Body of pancreas (tissue), 4 donors: ENCODE data around the gene LAPTM4A. TPM values are rescaled to one million over a fixed set of nuclear protein-coding genes. Genes with fewer than 3 reads are reported as not detected.
"Not testable (repeated sequence)": the region's sequence is repeated elsewhere in the genome, so short reads cannot be mapped to it uniquely, and the experiment has no call there.

Experiments
- ATAC-seq: fragments of 150-250 bp; one replicate; pipeline ENCODE4 v1.9.1; 2016
- DNase-seq, 4 donors: peaks; one replicate each; pipeline ENCODE4 v3.0.0-alpha.2; 2019
- H3K27ac ChIP-seq, 4 donors: fragments of 200-600 bp; sonication (generic); 1 replicate in 3 of 4; 2 replicates in 1 of 4; pipeline versions ENCODE4 v1.5.1 to v1.6.1; 2016 to 2019; ENCODE audit warnings: mild to moderate bottlenecking in 1 of 4, mixed read lengths in 1 of 4, moderate library complexity in 1 of 4
- H3K27me3 ChIP-seq, 2 donors: fragments of 200-600 bp; sonication (generic); one replicate each; pipeline ENCODE4 v1.6.0; 2016; ENCODE audit warnings: mild to moderate bottlenecking in 1 of 2
- H3K36me3 ChIP-seq, 2 donors: fragments of 200-600 bp; sonication (generic); replicated peaks in 1 of 2; 2 replicates each; pipeline ENCODE4 v1.5.1; 2016; ENCODE audit warnings: low read depth in 2 of 2; ENCODE audit not compliant: insufficient read depth in 1 of 2
- H3K4me1 ChIP-seq: fragments of 200-600 bp; sonication (generic); one replicate; pipeline ENCODE4 v1.6.0; 2016
- H3K4me3 ChIP-seq, 2 donors: fragments of 200-600 bp; sonication (generic); 1 replicate in 1 of 2; 2 replicates in 1 of 2; pipeline ENCODE4 v1.5.1; 2016 to 2019
- H3K9me3 ChIP-seq, 3 donors: fragments of 200-600 bp; sonication (generic); 1 replicate in 2 of 3; 2 replicates in 1 of 3; pipeline ENCODE4 v1.5.1; 2016
- CTCF ChIP-seq, 7 experiments: fragments of 450-650 bp in 4 of 7; fragments of 200-600 bp in 3 of 7; sonication (generic) in 3 of 7; IDR thresholded peaks; one replicate each; pipeline ENCODE4 v1.5.1; 2016 to 2019; ENCODE audit warnings: antibody characterized with exemption in 7 of 7
- POLR2A ChIP-seq, 3 donors: fragments of 450-650 bp; IDR thresholded peaks; one replicate each; pipeline ENCODE4 v1.6.1; 2016; ENCODE audit warnings: antibody characterized with exemption in 3 of 3, mild to moderate bottlenecking in 2 of 3
- WGBS, 2 donors: methylation state at CpG; one replicate each; pipeline ENCODE4 v1.1.5; 2017; 5-methylcytosine and 5-hydroxymethylcytosine counted together
- intact Hi-C: fragments of 100-400 bp; cut with DNase I; formaldehyde crosslinking; loops from one replicate; pipeline ENCODE4 v1.15.1; 2023
- total RNA-seq, 2 donors: library from RNA; depleted of rRNA; stranded (reverse); fragments of >200 nt; gene quantifications; one replicate each; pipeline ENCODE4 v1.1.0, GENCODE V29; 2016

The LAPTM4A gene
- total RNA-seq, 2 donors from 2014 or later, result 39.9 to 100 TPM

DNA sequence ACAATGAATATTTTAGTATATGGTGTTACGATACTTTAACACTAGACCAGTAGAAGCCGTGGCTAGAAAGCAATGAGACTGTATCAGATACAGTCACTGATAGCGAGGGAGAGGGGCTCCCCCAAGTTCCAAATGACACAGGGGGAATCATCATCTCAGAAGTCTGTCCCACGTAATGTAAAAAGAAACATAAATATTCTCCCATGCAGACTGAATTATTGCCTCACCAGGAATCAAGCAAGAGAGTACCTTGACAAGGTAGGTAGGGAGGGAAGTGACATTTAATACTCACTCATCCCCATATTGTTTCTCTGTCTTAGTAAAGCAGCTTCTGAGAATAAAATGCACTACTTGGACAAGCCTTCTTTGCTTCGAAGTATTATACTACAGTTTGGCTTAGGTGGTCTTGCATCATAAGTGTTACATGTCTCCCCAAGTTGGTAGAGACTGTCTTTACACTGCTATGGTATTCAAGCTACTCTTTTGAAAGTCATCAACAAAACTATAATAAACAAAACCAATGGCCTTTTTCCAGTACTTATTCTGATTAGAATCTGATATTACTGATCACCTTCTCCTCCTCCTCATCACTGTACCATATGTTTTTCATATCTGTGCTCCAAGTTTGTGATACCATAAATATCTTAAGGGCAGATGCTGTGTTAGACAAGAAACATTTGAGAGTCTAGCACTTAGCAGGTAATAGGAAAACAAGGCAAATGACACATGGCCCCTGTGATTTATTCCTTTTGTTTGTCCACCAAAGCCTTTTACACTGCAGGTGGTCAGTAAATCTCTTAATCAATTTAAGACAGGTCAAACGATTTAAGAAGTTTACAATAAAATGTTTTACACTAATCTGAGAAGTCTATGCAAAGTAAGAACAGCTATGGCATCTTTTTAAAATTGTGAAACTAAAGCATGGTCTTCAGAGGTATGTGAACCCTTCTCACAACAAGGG, 2.7 kb downstream of the LAPTM4A start:
- Histone ChIP-seq H3K27ac (peak overlapping the region in 3 of 4 donors; percentile 91 to 98 (median 95)), H3K9me3 (no peaks in the 10 kb centered on the region), H3K4me1 (peaks cover 48% of the 10 kb centered on the region), H3K27me3 (no peaks in the 10 kb centered on the region), H3K4me3 (no peak overlapping the region), H3K36me3 (no peaks in the 10 kb centered on the region)
- TF ChIP-seq POLR2A (IDR thresholded peaks at IDR 0.05) (no peak), CTCF (IDR thresholded peaks at IDR 0.05) (no peak)
- intact Hi-C loops, result no loop called here
- 34% methylated on average over 6 of the region's 6 CpGs for WGBS, 2 donors
- ATAC-seq (no peak), DNase-seq (no peak)

GRCh38 chr2:20045712-20046292, 5.6 kb downstream of the LAPTM4A start:
- H3K4me1 ChIP-seq, result peaks cover 61% of the 10 kb centered on the region
- DNase-seq, H3K9me3 ChIP-seq, H3K27ac ChIP-seq, H3K36me3 ChIP-seq, ATAC-seq, H3K27me3 ChIP-seq, H3K4me3 ChIP-seq, intact Hi-C loops: not testable (repeated sequence)
- WGBS, 2 donors, result 69 to 71% methylated on average over 4 of the region's 4 CpGs

GRCh38 chr2:20044778-20045177, 6.7 kb downstream of the LAPTM4A start:
- Histone ChIP-seq H3K9me3 (no peaks in the 10 kb centered on the region), H3K4me1 (peaks cover 65% of the 10 kb centered on the region), H3K27ac (no peak overlapping the region), H3K36me3 (peaks cover 0 to 2% of the 10 kb centered on the region in 2 donors), H3K27me3 (no peaks in the 10 kb centered on the region), H3K4me3 (no peak overlapping the region)
- intact Hi-C loops, result no loop called here
- TF ChIP-seq POLR2A (IDR thresholded peaks at IDR 0.05), result no peak
- TF ChIP-seq CTCF (IDR thresholded peaks at IDR 0.05), result no peak
- ATAC-seq (no peak), DNase-seq (no peak)
- WGBS, 2 donors, result 67 to 72% methylated on average over 4 of the region's 4 CpGs

GRCh38 chr2:20042531-20042930, 8.9 kb downstream of the LAPTM4A start:
- WGBS, 2 donors, result 13 to 42% methylated on average over 2 of the region's 2 CpGs
- Histone ChIP-seq H3K36me3 (peaks cover 0 to 16% of the 10 kb centered on the region in 2 donors), H3K27ac (no peak overlapping the region), H3K9me3 (no peaks in the 10 kb centered on the region), H3K4me1 (peaks cover 43% of the 10 kb centered on the region), H3K4me3 (no peak overlapping the region), H3K27me3 (no peaks in the 10 kb centered on the region)
- DNase-seq (no peak), ATAC-seq (no peak)
- TF ChIP-seq POLR2A (IDR thresholded peaks at IDR 0.05), result no peak
- TF ChIP-seq CTCF (IDR thresholded peaks at IDR 0.05), result no peak
- intact Hi-C loops, result no loop called here

- ATAC-seq (peak; percentile 58), DNase-seq (no peak)
- H3K27me3 ChIP-seq, result no peaks in the 10 kb centered on the region
- H3K27ac ChIP-seq, result no peak overlapping the region
- H3K4me1 ChIP-seq, result peaks cover 38% of the 10 kb centered on the region
- peaks cover 0 to 25% of the 10 kb centered on the region in 2 donors for H3K36me3 ChIP-seq
- TF ChIP-seq CTCF (IDR thresholded peaks at IDR 0.05) (no peak), POLR2A (IDR thresholded peaks at IDR 0.05) (no peak)
- intact Hi-C loops, result no loop called here
- no peaks in the 10 kb centered on the region for H3K9me3 ChIP-seq
- H3K4me3 ChIP-seq, result no peak overlapping the region
- 63 to 64% methylated on average over 8 of the region's 8 CpGs for WGBS, 2 donors
These were observed 10.8 kb downstream of the LAPTM4A start for GRCh38 chr2:20040489-20041172.
